Myometrial cell (primary cell): ENCODE data around the gene CCDC54. TPM values are rescaled to one million over a fixed set of nuclear protein-coding genes. Genes with fewer than 3 reads are reported as not detected.

Experiments
- total RNA-seq: library from RNA; depleted of rRNA; stranded (reverse); fragments of >200 nt; gene quantifications from 2 replicates; pipeline ENCODE4 v1.2.3, GENCODE V29; 2015

CCDC54 gene
- not detected in 2 replicates for total RNA-seq

DNA sequence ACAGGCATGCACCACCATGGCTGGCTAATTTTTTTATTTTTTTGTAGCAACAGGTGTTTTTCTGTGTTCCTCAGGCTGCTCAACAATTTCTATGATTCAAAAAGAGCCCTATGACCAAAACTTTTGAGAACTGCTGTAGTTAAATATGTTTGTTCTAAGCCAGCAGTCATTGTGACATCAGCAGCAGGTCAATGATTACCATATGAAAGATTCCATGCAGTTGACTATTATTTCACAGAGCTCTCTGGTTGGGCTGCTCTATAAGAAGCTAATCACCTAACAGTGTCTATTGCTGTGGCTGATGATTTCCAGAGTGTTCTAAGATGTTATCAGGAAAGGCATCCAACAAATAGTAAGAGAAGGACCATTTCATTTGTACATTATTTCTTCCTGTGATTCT lies at the start of gene CCDC54:
TSS of gene CCDC54 (plus strand) at position 289 of the 400 bp plus-strand sequence. CDS start 149 bp downstream, outside the sequence.

Other genes starting within 250 kb of the CCDC54 start
- gene BBX, start 145.5 kb downstream of the CCDC54 start, total RNA-seq = 27.1 and 50.3 TPM in 2 replicates